ENCODE measurements around the gene GMIP.
A peak's percentile ranks its signal among the peaks of the same experiment; 100 is the strongest.
"Not testable (repeated sequence)": the region's sequence is repeated elsewhere in the genome, so short reads cannot be mapped to it uniquely, and the experiment has no call there.

The GMIP gene, protein sequence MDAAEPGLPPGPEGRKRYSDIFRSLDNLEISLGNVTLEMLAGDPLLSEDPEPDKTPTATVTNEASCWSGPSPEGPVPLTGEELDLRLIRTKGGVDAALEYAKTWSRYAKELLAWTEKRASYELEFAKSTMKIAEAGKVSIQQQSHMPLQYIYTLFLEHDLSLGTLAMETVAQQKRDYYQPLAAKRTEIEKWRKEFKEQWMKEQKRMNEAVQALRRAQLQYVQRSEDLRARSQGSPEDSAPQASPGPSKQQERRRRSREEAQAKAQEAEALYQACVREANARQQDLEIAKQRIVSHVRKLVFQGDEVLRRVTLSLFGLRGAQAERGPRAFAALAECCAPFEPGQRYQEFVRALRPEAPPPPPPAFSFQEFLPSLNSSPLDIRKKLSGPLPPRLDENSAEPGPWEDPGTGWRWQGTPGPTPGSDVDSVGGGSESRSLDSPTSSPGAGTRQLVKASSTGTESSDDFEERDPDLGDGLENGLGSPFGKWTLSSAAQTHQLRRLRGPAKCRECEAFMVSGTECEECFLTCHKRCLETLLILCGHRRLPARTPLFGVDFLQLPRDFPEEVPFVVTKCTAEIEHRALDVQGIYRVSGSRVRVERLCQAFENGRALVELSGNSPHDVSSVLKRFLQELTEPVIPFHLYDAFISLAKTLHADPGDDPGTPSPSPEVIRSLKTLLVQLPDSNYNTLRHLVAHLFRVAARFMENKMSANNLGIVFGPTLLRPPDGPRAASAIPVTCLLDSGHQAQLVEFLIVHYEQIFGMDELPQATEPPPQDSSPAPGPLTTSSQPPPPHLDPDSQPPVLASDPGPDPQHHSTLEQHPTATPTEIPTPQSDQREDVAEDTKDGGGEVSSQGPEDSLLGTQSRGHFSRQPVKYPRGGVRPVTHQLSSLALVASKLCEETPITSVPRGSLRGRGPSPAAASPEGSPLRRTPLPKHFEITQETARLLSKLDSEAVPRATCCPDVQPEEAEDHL

DNA sequence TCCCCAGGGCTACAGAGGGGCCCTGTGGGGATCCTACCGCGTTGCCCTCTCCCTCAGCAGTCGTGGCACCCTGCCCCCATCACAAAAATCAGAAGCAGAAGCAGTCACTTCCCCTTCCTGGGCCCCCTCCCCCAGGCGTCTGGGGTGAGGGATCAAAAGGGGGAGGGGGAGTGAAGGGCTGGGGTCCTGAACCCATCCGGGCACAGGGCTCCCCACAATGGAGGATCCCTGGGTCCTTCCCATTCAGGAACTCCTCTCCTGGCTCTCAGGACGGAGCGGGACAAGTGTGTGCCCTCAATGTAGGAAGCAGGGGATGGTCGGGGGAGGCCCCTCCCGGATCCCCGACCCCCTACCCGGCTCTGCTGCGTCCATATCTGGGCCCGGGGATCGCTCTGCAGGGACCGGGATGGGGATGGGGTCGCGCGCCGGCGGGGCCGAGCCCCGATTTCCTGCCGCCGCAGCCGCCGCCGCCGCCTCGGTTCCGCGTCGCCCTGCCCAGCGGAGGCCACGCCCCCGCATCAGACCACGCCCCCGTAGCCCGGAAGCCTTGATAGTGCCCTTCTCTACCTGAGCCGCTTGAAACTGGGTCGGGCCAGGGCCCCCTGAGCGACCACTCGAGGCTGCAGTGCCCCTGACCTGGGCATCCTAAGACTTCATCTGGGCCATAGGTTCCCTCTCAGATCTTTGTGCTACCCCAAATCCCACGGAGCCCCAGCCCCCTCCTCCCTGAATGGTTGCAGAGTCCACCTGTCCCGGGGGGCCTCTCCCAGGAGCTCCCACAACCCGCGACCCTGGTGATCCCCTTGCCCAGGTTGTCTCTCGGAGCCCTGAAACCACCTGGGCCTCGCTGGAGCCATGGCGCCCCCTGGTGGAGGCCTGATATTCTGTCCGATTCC lies at the start of gene GMIP:
Gene GMIP (minus strand): TSS at position 500 of the 896 bp plus-strand sequence. CDS start 128 bp downstream, at position 372.
- DNase-seq = peak in 11 of 14 donors; percentile 9 to 72 (median 38)

DNA sequence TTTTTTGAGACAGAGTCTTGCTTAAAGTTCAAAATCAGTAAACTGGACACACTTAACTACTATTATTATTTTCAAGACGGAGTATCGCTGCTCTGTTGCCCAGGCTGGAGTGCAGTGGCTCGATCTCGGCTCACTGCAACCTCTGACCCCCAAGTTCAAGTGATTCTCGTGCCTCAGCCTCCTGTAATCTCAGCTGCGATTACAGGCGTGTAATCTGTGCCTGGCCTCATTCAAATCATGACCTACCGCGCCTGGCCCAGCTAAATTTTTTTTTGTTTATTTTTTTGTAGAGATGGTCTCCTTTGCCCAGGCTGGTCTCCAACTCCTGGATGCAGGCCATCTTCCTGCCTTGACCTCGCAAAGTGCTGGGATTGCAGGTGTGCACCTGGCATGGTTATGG lies 48.2 kb upstream of the GMIP start:
- DNase-seq = no peak

DNA sequence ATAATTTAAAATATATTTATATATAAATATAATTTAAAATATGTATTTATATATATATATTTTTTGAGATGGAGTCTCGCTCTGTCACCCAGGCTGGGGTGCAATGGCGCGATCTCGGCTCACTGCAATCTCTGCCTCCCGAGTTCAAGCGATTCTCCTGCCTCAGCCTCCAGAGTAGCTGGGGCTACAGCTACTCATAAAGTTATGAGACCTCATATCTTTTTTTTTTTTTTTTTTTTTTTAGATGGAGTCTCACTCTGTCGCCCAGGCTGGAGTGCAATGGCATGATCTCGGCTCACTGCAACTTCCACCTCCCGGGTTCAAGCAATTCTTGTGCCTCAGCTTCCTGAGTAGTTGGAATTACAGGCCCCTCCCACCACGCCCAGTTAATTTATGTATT lies 45.6 kb upstream of the GMIP start:
- DNase-seq = not testable (repeated sequence)

DNA sequence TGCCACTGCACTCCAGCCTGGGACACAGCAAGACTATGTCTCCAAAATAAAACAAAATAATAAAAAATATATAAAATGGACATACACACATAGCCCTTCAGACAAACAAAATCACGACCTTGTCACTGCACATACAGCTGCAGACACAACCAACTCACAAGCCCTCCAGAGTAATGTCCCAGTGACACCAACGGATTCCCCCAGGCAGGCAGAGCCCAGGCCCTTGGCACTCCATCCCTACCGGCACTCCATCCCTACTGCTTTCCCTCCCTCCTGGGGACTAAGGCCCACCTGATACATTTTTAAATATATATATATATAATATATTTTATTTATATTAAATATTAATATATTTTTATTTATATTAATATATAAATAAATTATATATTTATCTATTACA lies 43.6 kb upstream of the GMIP start:
- DNase-seq = no peak

DNA sequence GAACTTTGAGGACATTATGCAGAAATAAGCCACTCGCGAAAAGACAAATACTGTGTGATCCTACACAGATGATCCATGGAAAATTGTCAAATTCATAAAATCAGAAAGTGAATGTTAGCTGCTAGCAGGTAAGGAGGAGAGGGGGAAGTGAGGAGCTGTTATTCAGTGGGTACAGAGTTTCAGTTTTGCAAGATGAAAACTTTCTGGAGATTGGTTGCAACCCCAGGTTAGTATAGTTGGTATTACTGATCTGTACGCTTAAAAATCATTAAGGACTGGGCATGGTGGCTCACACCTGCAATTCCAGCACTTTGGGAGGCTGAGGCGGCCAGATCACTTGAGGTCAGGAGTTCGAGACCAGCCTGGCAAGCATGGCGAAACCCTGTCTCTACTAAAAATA lies 43.1 kb upstream of the GMIP start:
- no peak for DNase-seq

DNA sequence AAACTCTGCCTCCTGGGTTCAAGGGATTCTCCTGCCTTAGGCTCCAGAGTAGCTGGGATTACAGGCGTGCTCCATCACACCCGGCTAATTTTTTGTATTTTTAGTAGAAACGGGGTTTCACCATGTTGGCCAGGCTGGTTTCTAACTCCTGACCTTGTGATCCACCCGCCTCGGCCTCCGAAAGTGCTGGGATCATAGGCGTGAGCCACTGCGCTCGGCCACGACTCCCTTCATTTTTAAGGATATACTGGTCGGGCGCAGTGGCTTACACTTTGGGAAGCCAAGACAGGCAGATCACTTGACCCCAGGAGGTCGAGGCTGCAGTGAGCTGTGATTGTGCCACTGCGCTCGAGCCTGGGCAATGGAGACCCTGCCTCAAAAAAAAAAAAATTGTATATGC lies 42.7 kb upstream of the GMIP start:
- DNase-seq = not testable (repeated sequence)

DNA sequence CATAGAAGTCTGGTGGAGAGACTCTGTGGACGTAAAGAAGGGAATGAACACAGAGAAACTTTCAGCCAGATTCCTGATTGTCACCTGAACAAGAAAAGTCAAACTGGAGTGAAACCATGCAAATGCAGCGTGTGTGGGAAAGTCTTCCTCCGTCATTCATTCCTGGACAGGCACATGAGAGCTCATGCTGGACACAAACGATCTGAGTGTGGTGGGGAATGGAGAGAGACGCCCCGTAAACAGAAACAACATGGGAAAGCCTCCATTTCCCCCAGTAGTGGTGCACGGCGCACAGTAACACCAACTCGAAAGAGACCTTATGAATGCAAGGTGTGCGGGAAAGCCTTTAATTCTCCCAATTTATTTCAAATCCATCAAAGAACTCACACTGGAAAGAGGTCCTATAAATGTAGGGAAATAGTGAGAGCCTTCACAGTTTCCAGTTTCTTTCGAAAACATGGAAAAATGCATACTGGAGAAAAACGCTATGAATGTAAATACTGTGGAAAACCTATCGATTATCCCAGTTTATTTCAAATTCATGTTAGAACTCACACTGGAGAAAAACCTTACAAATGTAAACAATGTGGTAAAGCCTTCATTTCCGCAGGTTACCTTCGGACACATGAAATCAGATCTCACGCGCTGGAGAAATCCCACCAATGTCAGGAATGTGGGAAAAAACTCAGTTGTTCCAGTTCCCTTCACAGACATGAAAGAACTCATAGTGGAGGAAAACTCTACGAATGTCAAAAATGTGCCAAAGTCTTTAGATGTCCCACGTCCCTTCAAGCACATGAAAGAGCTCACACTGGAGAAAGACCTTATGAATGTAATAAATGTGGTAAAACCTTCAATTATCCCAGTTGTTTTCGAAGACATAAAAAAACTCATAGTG lies 36.0 kb upstream of the GMIP start:
- DNase-seq = no peak

DNA sequence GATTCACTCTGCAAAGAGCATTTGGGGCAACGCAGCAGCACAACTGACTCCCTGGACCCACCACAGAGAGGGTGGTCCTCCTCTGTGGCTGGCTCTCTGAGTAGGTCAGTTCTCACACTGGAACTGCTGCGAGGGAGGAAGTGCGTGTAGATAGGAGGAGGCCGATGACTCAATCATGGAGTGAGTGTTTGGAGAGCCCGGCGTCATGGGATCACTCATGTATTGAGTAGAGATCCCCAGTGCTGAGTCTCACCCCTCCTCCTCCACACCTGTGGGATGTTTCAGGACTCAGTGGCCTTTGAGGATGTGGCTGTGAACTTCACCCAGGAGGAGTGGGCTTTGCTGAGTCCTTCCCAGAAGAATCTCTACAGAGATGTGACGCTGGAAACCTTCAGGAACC lies 34.1 kb upstream of the GMIP start:
- no peak for DNase-seq

DNA sequence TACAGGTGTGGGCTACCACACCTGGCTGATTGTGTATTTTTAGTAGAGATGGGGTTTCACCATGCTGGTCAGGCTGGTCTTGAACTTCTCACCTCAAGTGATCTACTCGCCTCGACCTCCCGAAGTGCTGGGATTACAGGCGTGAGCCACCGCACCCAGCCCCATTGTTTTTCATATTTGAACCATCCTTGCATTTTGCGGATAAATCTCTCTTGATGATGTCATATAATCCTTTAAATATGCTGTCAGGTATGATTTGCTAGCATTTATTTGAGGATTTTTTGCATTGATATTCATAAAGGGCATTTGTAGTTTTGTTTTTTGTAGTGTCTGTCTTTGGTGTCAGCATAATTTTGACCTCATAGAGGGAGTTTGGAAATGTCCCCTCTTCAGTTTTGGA lies 30.9 kb upstream of the GMIP start:
- no peak for DNase-seq

DNA sequence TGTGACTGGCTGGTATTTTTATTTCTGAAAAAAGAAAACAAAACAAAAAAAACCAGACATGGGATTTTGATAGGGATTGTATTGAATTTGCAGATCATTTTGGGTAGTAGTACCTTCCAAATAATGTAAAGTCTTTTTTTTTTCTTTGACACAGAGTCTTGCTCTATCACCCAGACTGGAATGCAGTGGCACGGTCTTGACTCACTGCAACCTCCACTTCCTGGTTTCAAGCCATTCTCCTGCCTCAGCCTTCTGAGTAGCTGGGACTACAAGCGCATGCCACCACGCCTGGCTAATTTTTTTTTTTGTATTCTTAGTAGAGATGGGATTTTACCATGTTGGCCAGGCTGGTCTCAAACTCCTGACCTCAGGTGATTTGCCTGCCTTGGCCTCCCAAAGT lies 29.4 kb upstream of the GMIP start:
- no peak for DNase-seq

DNA sequence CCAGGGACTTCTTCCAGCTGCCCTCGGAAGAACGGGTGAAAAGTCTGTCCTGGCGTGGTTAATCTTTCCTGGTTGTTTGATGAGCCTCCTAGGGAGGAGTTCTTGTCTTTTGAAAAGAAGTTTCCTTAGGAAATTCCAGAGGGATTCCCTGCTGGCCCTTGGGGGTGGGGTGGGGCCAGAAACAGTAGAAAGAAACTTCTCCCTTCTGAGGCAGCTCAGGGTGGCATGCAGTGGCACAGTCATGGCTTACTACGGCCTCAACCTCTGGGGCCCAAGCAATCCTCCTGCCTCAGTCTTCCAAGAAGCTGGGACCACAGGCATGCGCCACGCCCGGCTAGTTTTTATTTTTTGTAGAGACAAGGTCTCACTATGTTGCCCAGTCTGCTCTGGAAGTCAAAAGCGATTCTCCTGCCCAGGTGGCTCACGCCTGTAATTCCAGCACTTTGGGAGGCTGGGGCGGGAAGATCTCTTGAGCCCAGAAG lies 26.7 kb upstream of the GMIP start:
- DNase-seq = no peak

DNA sequence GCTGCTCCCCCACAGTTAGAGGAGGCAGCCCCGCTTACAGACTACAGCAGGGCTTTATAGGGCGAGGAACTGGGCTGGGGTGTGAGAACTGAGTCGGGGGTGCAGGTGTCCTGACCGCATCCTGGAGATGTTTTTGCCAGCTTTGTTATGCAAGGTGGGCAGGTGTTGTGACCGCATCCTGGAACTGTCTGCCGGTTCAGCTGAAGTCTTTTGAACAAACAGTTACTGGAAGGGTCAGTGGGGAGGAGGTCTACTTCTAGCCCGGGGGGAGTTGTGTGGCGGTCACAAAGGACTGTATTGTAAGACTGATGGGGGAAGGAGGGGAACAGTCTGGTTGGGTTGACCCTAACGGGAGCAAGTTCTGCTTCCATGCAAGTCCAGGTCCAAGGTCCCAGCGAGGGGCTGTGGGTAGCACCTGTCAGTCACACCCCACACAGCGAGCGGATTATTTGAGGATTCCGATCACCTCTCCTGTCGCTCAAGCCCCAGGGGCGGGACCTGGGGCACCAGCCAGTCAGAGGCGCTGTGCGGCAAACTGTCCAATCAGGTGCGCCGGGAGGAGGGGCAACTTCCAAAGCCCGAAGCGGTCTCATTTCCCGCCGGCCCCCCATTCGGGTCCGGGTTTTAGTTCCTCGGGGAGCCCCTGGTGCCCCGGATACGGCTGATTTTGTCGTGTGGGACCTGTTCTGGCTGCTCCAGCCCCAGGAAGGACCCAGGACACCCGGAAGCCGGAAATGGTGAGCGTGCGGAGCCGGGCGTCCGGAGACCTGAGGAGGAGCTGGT lies 25.0 kb upstream of the GMIP start, which contains the start of gene ZNF101:
Gene ZNF101 (plus strand): TSS at position 610 of the 783 bp plus-strand sequence. CDS start 125 bp downstream, at position 735.
- peak; percentile 67 to 93 (median 84) for DNase-seq

DNA sequence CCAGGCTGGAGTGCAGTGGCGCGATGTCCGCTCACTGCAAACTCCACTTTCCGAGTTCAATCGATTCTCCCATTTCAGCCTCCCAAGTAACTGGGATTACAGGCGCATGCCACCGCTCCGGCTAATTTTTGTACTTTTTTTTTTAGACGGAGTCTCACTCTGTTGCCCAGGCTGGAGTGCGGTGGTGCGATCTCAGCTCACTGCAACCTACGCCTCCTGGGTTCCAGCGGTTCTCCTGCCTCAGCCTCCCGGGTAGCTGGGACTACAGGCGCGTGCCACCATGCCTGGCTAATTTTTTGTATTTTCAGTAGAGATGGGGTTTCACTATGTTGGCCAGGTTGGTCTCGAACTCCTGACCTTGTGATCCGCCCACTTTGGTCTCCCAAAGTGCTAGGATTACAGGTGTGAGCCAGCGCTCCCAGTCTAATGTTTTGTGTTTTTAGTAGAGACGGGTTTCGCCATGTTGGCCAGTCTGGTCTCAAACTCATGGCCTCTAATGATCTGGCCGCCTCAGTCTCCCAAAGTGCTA lies 22.0 kb upstream of the GMIP start:
- not testable (repeated sequence) for DNase-seq

DNA sequence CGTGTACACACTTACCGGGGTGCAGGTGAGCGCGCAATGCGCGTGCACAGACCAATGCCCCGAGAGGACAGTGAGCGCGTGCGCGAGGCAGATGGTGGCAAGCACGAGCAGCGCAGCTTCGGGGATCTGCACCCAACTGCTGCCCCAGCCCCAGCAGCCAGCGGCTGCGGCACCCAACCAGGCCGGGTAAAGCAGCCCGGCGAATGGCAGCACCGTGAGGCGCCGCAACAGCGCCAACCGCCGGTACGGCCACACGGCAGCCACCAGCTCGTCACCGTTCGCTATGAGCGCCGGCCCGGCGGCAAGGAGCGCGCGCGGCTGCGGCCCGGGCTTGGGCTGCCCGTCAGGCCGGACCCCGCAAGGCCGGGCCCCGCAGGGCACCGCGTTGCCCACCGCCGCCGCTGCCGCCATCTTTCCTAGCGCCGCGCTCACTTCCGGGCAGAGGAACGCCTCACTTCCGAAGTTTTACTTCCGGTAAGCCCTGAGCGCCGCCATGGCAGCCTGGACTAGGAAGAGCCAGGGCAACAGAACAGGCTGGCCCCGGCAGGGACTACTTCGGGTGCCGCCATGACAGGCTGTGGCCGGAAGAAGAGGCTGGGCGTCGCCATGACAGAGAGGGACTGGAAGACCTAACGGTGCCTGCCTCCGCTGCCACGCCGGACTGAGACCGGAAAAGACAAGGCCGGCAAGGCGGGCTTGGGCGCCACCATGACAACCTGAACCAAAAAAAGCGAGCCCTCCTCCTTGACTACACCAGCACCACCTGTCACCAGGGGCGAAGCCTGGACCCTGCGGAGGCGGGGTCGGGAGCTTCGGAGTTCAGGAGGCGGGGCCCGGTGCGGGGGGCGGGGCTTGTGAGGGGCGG lies 20.0 kb upstream of the GMIP start, which contains the start of gene ATP13A1:
Gene ATP13A1 (minus strand): TSS at position 421 of the 865 bp plus-strand sequence. CDS start 10 bp downstream, at position 411.
- peak; percentile 88 to 100 (median 97) for DNase-seq

DNA sequence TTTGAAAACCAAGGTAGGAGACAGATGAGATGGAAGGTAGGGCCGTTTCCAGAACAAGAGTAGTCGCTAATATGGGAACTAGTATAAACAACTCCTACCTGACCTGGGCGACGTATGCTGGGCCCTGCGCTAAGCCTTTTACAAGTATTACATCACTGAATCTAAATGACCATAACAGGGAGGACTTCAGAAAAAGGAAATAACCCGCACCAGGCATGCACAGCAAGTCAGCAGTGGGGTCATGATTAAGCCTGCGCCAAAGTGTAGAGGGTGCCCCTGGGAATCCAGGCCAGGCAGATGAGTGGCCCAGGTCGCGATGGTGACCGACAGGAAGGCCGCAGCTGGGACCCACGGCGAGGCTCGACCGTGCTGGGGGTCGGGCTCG lies 19.4 kb upstream of the GMIP start:
- DNase-seq = no peak

DNA sequence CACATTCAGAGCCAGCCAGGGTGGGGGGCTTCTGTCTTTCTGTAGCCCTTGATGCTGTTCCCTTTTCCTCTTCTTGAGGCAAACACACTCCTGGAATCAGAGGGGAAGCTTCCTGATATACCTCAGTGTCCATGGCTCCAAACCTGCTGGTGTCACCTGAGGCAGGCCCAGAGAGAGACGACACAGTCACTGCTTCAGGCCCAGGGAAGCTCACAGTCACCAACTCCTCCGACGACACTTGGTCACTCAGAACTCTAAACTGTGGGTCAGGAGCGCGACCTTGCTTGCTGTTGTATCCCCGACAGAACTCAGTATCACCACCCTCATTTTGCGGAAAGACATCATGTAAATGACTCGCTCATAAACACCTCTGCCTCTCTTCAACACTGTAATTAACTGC lies 18.9 kb upstream of the GMIP start:
- no peak for DNase-seq

DNA sequence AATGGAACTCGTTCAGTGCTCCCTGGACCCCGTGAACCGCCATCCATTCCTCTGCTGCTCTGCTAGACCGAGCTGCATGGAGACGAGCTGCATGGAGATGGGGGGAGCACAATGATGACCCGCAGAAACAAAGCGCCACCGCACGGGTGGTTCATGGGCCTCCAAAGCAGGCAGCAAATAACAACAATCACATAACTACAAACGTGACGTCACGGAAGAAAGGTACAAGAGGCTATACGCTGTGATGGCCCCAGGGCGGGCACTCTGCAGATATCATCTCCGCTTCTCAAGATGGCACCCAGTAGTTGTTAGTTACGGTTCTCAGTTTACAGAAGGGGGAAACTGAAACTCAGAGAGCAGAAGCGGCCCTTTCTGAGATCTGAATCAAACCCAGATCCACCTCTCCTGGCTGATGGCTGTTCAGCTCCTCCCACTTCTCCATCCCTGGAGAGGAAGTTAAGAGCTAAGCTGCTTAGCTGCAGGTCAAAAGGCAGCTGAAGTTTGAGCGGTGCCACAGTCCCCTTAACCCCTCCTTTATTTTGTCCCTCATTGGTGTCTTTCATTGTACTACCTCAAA lies 18.3 kb upstream of the GMIP start:
- DNase-seq = peak in 3 of 14 donors; percentile 4 to 22 (median 7)

DNA sequence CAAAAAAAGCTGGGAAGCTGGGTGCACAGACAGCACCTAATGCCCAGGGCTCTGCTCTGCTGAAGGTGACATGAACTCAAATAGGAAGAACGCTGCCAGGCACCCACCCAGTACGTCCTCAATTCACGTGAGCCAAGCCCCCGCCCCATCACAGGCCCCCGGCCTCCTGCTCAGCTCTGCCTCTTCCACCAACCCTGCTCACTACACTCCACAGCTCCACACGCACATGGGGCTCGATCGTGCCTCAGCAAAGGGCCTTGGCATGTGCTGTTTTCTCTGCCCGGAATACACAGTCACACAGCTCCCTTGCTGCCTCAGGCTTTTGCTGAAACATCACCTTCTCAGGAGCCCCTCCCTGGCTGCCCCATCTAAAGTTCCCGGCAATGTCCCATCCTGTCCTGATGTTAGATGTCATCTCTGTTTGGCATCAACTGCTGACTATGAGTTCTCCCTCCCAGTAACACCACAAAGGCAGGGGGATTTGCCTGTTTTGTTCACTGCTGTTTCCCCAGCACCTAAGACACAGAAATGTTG lies 17.8 kb upstream of the GMIP start:
- no peak for DNase-seq

Measured in C1 segment of cervical spinal cord (tissue), 14 donors.